ENCODE results near the gene BOLA3. TPM values are rescaled to one million over a fixed set of nuclear protein-coding genes. Genes with fewer than 3 reads are reported as not detected.

Gene BOLA3
- polyA plus RNA-seq, 1 experiment = 38.6 TPM

GRCh38 chr2:74152954-74153353, 5.2 kb upstream of the BOLA3 start:
- Histone ChIP-seq H3K27me3 (ENCODE audit: control insufficient read depth, insufficient read depth, low read length) (no peaks in the 10 kb centered on the region), H3K9me3 (ENCODE audit: control insufficient read depth, insufficient read depth, low read length) (no peaks in the 10 kb centered on the region), H3K27ac (ENCODE audit: low read depth, low read length) (no peak overlapping the region), H3K4me3 (ENCODE audit: low read depth, low read length) (no peak overlapping the region)
- TF ChIP-seq CTCF (IDR thresholded peaks at IDR 0.05; ENCODE audit: low read depth, low read length) = no peak
- ChIA-PET POLR2A (no interaction called here), CTCF (interaction anchor here (3.7 kb wide), 1 partner anchor 326 kb away, joined by 17 read pairs; no protein-coding TSS in a partner anchor)
- DNase-seq (ENCODE audit: low read depth, low spot score) = no peak

DNA sequence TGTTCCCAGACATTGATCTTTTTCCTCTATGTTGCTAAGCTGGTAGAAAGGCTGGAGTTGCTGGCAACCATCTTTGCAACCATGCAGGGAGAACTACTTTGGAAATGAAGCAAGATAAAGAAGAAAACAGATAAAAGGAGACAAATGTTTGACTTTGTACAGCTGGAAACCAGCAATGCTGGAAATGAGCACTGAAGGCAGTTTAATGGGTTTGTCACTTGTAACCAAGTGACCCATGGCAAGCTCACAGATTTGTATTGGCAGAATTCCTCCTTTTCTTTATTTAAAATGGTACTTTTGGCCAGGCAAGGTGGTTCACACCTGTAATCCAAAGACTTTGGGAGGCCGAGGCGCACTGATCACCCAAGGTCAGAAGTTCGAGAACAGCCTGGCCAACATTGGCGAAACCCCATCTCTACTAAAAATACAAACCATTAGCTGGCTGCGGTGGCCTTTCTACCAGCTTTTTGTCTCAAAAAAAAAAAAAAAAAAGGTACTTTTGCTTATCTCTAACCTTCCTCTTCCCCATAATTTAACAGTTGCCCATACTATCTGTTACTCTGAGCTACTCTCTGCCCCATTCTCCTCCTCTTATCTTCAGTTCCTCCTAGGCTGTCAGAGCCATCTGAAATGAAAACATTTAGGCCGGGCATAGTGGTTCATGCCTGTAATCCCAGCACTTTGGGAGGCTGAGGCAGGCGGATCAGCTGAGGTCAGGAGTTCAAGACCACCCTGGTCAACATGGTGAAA, 2.0 kb upstream of the BOLA3 start:
- Histone ChIP-seq H3K27me3 (ENCODE audit: control insufficient read depth, insufficient read depth, low read length) (no peaks in the 10 kb centered on the region), H3K27ac (ENCODE audit: low read depth, low read length) (no peak overlapping the region), H3K9me3 (ENCODE audit: control insufficient read depth, insufficient read depth, low read length) (no peaks in the 10 kb centered on the region), H3K4me3 (ENCODE audit: low read depth, low read length) (no peak overlapping the region)
- no peak for DNase-seq (ENCODE audit: low read depth, low spot score)
- ChIA-PET CTCF (interaction anchor here (1.2 to 3.7 kb wide), 4 partner anchors 29 to 326 kb away, joined by 3 to 30 read pairs (median 10); partner anchors contain the start of genes MOB1A and STAMBP), POLR2A (interaction anchor here (0.7 kb wide), 1 partner anchor 16 kb away, joined by 6 read pairs; no protein-coding TSS in a partner anchor)
- no peak for TF ChIP-seq CTCF (IDR thresholded peaks at IDR 0.05; ENCODE audit: low read depth, low read length)

GRCh38 chr2:74149247-74149525, 1.5 kb upstream of the BOLA3 start:
- POLR2A ChIA-PET = interaction anchor here (1.1 kb wide), 1 partner anchor 257 kb away, joined by 3 read pairs; the partner anchor contains the start of gene ACTG2
- no peak overlapping the region for H3K27ac ChIP-seq (ENCODE audit: low read depth, low read length)
- no peak overlapping the region for H3K4me3 ChIP-seq (ENCODE audit: low read depth, low read length)
- no peak for DNase-seq (ENCODE audit: low read depth, low spot score)
- no peaks in the 10 kb centered on the region for H3K27me3 ChIP-seq (ENCODE audit: control insufficient read depth, insufficient read depth, low read length)
- TF ChIP-seq CTCF (IDR thresholded peaks at IDR 0.05; ENCODE audit: low read depth, low read length) = no peak
- no peaks in the 10 kb centered on the region for H3K9me3 ChIP-seq (ENCODE audit: control insufficient read depth, insufficient read depth, low read length)
- CTCF ChIA-PET = interaction anchor here (1.4 to 3.7 kb wide), 4 partner anchors 29 to 326 kb away, joined by 3 to 30 read pairs (median 14); partner anchors contain the start of gene MOB1A

DNA sequence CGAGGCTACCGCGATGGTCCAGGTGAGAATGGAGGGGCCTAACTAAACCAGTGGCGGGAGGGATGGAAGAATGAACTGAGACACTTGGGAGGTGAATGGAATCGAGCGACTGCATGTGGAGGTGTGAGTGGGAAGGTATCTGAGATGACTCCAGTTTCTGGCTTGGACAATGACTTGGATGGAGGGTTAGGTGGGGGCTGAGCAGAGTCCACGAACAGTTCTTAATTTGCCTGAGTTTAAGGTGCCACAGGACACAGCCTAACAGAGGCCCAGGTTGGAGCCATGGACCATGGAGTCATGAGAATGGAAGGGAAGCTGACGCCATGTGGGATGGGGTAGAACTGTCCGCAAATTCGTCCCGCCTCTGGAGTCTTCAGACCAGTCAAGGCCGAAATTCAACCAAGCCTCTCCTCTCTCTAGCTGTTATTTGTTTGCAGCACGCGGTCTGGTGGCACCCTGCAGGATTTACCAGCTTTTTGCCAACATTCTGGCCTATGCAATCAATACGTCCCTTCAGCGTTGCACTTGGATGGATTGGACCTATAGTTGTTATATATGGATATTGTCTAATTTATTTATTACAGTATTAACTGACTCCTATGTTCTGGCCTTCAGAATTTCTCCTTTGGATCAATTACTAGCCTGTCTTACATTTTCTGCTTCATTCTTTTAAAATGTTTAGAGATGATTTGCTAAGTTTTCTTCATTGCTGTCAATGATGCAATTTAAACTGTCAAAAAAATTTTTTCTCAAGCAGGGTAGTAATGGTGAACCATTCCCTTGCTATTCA, 940 bp upstream of the BOLA3 start:
- Histone ChIP-seq H3K9me3 (ENCODE audit: control insufficient read depth, insufficient read depth, low read length) (no peaks in the 10 kb centered on the region), H3K4me3 (ENCODE audit: low read depth, low read length) (peak overlapping the region; percentile 77), H3K27me3 (ENCODE audit: control insufficient read depth, insufficient read depth, low read length) (no peaks in the 10 kb centered on the region), H3K27ac (ENCODE audit: low read depth, low read length) (peak overlapping the region; percentile 39)
- no peak for TF ChIP-seq CTCF (IDR thresholded peaks at IDR 0.05; ENCODE audit: low read depth, low read length)
- ChIA-PET POLR2A (interaction anchor here (1.1 to 1.9 kb wide), 3 partner anchors 28 to 256 kb away, joined by 3 to 12 read pairs (median 5); partner anchors contain the start of genes ACTG2 and MOB1A), CTCF (interaction anchor here (0.6 to 2.4 kb wide), 7 partner anchors 13 to 324 kb away, joined by 3 to 34 read pairs (median 5); no protein-coding TSS in a partner anchor)
- DNase-seq (ENCODE audit: low read depth, low spot score) = no peak
